Nephron (organoid): ENCODE results near the gene BRK1.
"Not testable (repeated sequence)": the region's sequence is repeated elsewhere in the genome, so short reads cannot be mapped to it uniquely, and the experiment has no call there.

Experiments used
- H3K27ac Mint-ChIP-seq, 3 experiments: 2 replicates each; pipeline ENCODE4 v1.8.0; 2020; ENCODE audit warnings: mixed read lengths in 3 of 3, mild to moderate bottlenecking in 2 of 3, moderate library complexity in 1 of 3
- H3K27me3 Mint-ChIP-seq: 2 replicates; pipeline ENCODE4 v1.8.0; 2021; ENCODE audit warnings: low read depth, mild to moderate bottlenecking, moderate library complexity, mixed read lengths
- H3K36me3 Mint-ChIP-seq: 2 replicates; pipeline ENCODE4 v1.8.0; 2020; ENCODE audit warnings: low read depth, mixed read lengths
- H3K4me1 Mint-ChIP-seq: 2 replicates; pipeline ENCODE4 v1.8.0; 2020; ENCODE audit warnings: mixed read lengths
- H3K4me3 Mint-ChIP-seq, 3 experiments: 2 replicates each; pipeline ENCODE4 v1.8.0; 2020; ENCODE audit warnings: mild to moderate bottlenecking in 3 of 3, mixed read lengths in 3 of 3, moderate library complexity in 2 of 3
- H3K9me3 Mint-ChIP-seq: 2 replicates; pipeline ENCODE4 v1.8.0; 2020; ENCODE audit warnings: mixed read lengths
- TF ChIP-seq, protein P1 (sequence below), 3 experiments: fragments of 200-600 bp; sonication (generic); IDR thresholded peaks; one replicate each; pipeline ENCODE4 v1.5.0; 2021; ENCODE audit warnings: antibody characterized with exemption in 3 of 3; ENCODE audit not compliant: unreplicated experiment in 3 of 3

Gene BRK1

DNA sequence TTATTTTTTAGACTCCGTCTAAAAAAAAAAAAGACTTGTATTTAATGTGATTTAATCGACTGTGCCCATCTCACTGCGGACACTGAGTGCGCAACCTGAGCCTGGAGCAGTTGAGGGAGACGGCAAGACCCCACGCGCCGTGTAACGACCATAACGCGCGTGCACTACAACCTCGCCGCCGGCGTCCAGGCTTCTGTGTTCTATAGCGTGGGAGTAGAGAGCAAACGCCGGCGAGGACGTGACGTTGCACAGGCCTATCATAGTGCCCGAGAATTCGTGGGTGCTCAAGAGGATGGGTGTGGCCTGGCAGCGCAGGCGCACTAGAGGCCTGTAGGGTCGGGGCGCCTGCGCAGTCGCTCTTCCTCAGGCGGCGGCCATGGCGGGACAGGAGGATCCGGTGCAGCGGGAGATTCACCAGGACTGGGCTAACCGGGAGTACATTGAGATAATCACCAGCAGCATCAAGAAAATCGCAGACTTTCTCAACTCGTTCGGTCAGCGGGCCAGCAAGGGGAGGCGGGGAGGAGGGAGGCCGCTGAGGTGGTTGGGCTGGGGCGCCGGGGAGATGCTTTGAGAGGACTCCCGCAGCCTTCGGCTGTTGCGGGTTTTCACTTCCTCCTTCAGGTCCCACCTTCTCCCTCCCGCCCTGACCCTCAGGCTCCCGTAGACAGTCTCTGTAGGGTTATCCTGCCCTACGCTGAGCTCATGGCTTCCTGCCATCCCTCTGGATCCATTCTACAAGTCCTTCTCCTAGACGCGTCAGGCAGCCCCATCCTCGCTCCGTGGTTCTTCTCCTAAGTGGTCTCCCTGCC lies at the start of gene BRK1:
Gene BRK1 (plus strand): TSS at position 350 of the 812 bp plus-strand sequence. CDS start 27 bp downstream, at position 377.
- peaks cover 4% of the 10 kb centered on the region for H3K27me3 Mint-ChIP-seq
- peaks cover 13% of the 10 kb centered on the region for H3K4me1 Mint-ChIP-seq
- H3K9me3 Mint-ChIP-seq: no peaks in the 10 kb centered on the region
- peak within 1 kb of the TSS; percentile 85 to 93 (median 87) for H3K27ac Mint-ChIP-seq
- TF ChIP-seq, protein P1, sequence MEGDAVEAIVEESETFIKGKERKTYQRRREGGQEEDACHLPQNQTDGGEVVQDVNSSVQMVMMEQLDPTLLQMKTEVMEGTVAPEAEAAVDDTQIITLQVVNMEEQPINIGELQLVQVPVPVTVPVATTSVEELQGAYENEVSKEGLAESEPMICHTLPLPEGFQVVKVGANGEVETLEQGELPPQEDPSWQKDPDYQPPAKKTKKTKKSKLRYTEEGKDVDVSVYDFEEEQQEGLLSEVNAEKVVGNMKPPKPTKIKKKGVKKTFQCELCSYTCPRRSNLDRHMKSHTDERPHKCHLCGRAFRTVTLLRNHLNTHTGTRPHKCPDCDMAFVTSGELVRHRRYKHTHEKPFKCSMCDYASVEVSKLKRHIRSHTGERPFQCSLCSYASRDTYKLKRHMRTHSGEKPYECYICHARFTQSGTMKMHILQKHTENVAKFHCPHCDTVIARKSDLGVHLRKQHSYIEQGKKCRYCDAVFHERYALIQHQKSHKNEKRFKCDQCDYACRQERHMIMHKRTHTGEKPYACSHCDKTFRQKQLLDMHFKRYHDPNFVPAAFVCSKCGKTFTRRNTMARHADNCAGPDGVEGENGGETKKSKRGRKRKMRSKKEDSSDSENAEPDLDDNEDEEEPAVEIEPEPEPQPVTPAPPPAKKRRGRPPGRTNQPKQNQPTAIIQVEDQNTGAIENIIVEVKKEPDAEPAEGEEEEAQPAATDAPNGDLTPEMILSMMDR (IDR thresholded peaks at IDR 0.05; ENCODE audit: unreplicated experiment in 3 of 3): no peak
- H3K36me3 Mint-ChIP-seq: peaks cover 7% of the 10 kb centered on the region
- H3K4me3 Mint-ChIP-seq: peak within 1 kb of the TSS; percentile 98 to 100 (median 100)

DNA sequence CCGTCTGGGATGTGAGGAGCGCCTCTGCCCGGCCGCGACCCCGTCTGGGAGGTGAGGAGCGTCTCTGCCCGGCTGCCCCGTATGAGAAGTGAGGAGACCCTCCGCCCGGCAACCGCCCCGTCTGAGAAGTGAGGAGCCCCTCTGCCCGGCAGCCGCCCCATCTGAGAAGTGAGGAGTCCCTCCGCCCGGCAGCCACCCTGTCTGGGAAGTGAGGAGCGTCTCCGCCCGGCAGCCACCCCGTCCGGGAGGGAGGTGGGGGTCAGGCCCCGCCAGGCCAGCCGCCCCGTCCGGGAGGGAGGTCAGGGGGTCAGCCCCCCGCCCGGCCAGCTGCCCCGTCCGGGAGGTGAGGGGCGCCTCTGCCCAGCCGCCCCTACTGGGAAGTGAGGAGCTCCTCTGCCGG lies 45.4 kb upstream of the BRK1 start:
- not testable (repeated sequence) for H3K4me1 Mint-ChIP-seq, H3K27ac Mint-ChIP-seq, H3K27me3 Mint-ChIP-seq, H3K4me3 Mint-ChIP-seq
- Mint-ChIP-seq H3K36me3 (peaks cover 45% of the 10 kb centered on the region), H3K9me3 (peaks cover 11% of the 10 kb centered on the region)

- Mint-ChIP-seq H3K9me3 (no peaks in the 10 kb centered on the region), H3K27me3 (no peaks in the 10 kb centered on the region), H3K4me3 (no peak overlapping the region), H3K36me3 (peaks cover 24% of the 10 kb centered on the region), H3K27ac (no peak overlapping the region), H3K4me1 (no peaks in the 10 kb centered on the region)
- TF ChIP-seq, protein P1 (IDR thresholded peaks at IDR 0.05; ENCODE audit: unreplicated experiment in 3 of 3): no peak
These were observed 40.8 kb upstream of the BRK1 start for GRCh38 chr3:10074666-10075065.

GRCh38 chr3:10081871-10082270 lies 33.6 kb upstream of the BRK1 start:
- Mint-ChIP-seq H3K4me3 (no peak overlapping the region), H3K36me3 (peaks cover 23% of the 10 kb centered on the region), H3K27me3 (no peaks in the 10 kb centered on the region), H3K9me3 (no peaks in the 10 kb centered on the region), H3K4me1 (no peaks in the 10 kb centered on the region), H3K27ac (no peak overlapping the region)
- TF ChIP-seq, protein P1 (IDR thresholded peaks at IDR 0.05; ENCODE audit: unreplicated experiment in 3 of 3): no peak

DNA sequence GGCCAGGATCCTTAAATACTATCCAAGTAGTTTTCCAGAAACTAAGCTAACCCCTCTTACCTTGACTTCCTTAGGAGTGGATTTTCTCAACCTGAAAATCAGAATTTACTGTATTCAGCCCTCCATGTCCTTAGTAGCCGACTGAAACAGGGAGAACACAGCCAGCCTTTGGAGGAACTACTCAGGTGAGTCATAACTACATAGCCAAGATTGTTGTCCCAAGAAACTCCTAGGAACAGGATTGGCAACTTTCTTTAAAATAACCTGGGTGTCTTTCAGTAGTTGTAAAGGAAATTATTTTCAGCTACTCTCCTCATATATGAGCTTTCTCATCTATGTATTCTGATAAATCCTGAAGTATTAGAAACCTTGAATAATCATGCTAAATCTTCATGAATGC lies 29.7 kb upstream of the BRK1 start:
- H3K36me3 Mint-ChIP-seq: peaks cover 27% of the 10 kb centered on the region
- no peak overlapping the region for H3K4me3 Mint-ChIP-seq
- H3K9me3 Mint-ChIP-seq: no peaks in the 10 kb centered on the region
- TF ChIP-seq, protein P1 (IDR thresholded peaks at IDR 0.05; ENCODE audit: unreplicated experiment in 3 of 3): no peak
- no peaks in the 10 kb centered on the region for H3K27me3 Mint-ChIP-seq
- no peak overlapping the region for H3K27ac Mint-ChIP-seq
- H3K4me1 Mint-ChIP-seq: no peaks in the 10 kb centered on the region

DNA sequence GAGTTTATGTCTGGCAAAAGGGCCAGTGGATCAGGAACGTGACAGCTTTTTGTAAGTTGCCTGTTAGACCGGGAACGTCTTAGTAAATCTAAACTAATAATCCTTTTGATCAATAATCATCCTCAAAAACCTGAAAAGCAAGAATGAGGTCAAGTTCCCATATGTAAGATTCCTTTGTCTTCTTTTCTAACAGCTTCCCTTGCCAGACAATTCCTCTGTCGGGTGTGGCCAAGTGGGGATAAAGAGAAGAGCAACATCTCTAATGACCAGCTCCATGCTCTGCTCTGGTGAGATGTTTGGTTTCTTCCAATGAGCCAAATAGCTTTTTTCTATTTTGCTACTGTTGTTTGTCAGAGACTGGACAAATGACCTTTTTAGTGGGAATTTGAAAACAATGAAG lies 27.2 kb upstream of the BRK1 start:
- no peaks in the 10 kb centered on the region for H3K9me3 Mint-ChIP-seq
- TF ChIP-seq, protein P1 (IDR thresholded peaks at IDR 0.05; ENCODE audit: unreplicated experiment in 3 of 3): no peak
- no peaks in the 10 kb centered on the region for H3K4me1 Mint-ChIP-seq
- no peaks in the 10 kb centered on the region for H3K27me3 Mint-ChIP-seq
- H3K36me3 Mint-ChIP-seq: peaks cover 22% of the 10 kb centered on the region
- no peak overlapping the region for H3K27ac Mint-ChIP-seq
- H3K4me3 Mint-ChIP-seq: no peak overlapping the region
